Urinary bladder (tissue), 4 donors: Measurements from ENCODE around the gene PDLIM5. TPM values are rescaled to one million over a fixed set of nuclear protein-coding genes. Genes with fewer than 3 reads are reported as not detected.

ENCODE experiments used
- DNase-seq: peaks from one replicate; pipeline ENCODE4 v3.0.0-alpha.2; 2015; ENCODE audit errors: extremely low spot score
- H3K27ac ChIP-seq: one replicate; pipeline ENCODE4 v1.5.1; 2013; ENCODE audit warnings: low read depth, mild to moderate bottlenecking, moderate library complexity
- H3K36me3 ChIP-seq: one replicate; pipeline ENCODE4 v1.6.1; 2013; ENCODE audit warnings: mild to moderate bottlenecking, moderate library complexity; ENCODE audit not compliant: insufficient read depth
- H3K4me1 ChIP-seq: one replicate; pipeline ENCODE4 v1.6.1; 2013; ENCODE audit warnings: mild to moderate bottlenecking, moderate library complexity; ENCODE audit not compliant: insufficient read depth
- H3K4me3 ChIP-seq: one replicate; pipeline ENCODE4 v1.5.1; 2013; ENCODE audit warnings: low read depth, low read length
- WGBS: extraction: QIAGEN DNeasy Blood & Tissue Kit; methylation state at CpG from one replicate; pipeline ENCODE4 v1.1.7; 2013; 5-methylcytosine and 5-hydroxymethylcytosine counted together
- polyA plus RNA-seq: library from polyadenylated mRNA; stranded (reverse); fragments of 200-250 nt; gene quantifications from one replicate; pipeline ENCODE4 v1.2.3, GENCODE V29; 2013
- total RNA-seq: library from RNA; depleted of rRNA; stranded (reverse); fragments of >200 nt; gene quantifications from one replicate; pipeline ENCODE4 v1.2.3, GENCODE V29; 2014
- donor health status: healthy with polysubstance abuse.
- donor health status: healthy.

PDLIM5 gene
- total and polyA plus RNA-seq, 2 donors: 60.8 to 243 TPM

DNA sequence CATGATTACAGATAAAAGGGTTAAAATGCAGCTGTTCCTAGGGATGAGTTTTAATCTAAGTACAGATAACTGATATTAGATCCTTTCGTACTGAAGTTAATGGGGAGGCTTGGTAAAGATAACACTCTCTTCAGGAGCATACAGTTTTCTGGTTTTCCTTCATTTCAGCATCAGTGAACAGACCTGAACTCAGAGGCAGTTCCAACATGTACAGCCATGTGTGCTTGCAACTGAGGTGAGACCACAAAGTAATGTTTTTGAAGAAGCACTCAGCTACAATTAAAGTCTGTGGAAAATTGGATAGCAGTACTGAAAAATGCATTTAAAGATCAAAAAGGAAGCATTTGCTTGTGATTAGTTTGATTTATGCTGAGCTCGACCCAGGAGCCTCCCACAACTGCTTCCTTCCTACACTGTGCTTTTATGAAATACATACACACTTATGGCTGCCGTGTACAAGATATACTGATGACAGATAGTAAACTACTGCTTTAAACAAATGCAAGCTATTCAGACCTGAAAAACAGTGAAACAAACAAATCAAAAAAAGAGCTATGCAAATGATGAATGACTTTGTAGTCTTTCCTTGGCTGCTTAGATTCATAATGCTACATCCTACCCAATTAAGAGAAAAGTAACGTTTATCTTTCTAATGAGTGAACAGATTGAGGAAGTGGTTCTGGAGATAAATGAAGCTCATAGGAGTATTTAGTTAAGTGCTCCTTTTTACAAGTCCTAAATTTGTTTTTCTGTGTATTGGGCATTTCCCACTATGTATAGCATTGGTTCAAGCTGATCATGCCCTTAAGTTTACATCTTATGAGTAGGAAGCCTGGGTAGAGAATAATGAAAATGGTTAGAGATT lies 68.4 kb downstream of the PDLIM5 start:
- Histone ChIP-seq H3K36me3 (no peaks in the 10 kb centered on the region), H3K4me1 (peaks cover 1% of the 10 kb centered on the region), H3K27ac (no peak overlapping the region), H3K4me3 (no peak overlapping the region)
- 54% methylated on average over 4 of the region's 4 CpGs for WGBS
- DNase-seq: no peak

DNA sequence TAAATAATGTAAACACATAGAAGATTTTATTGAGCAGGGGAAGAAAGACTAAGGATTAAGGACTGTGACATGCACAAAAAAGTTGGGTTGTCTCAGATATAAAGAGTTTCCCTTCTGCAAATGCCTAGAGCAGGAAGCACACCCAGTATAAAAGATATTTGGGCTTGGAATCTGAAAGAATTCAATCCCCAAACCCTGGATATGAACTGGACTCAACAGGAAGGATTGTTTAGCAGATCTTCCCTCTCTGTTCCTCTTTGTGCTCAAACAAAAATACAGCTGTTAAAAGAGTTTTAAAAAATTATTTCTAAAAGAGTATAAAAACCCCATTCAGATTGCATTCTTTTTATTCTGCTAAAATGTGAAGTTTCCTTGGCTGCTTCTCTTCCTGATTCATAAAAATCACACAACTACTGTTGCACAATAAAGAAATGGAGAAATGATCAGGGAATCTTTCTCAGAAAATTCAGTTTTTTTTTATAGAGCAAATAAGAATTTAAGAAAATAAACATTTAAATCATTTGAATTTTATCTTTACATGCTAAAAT lies 71.4 kb downstream of the PDLIM5 start:
- Histone ChIP-seq H3K27ac (no peak overlapping the region), H3K4me1 (peaks cover 1% of the 10 kb centered on the region), H3K36me3 (no peaks in the 10 kb centered on the region), H3K4me3 (no peak overlapping the region)
- DNase-seq: no peak

DNA sequence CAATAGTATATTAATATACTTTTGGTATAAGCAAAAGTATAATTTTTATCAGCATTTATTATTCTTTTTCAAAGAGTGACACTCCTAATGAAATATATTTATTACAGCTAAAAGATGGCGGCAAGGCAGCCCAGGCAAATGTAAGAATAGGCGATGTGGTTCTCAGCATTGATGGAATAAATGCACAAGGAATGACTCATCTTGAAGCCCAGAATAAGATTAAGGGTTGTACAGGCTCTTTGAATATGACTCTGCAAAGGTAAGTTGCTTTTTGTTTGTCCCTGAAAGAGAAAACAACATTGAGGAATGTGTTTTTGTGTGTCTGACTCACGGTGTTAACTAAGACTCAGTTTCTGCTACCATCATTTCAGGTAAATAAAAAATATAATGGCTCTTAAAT lies 71.9 kb downstream of the PDLIM5 start:
- Histone ChIP-seq H3K4me1 (peaks cover 1% of the 10 kb centered on the region), H3K4me3 (no peak overlapping the region), H3K36me3 (no peaks in the 10 kb centered on the region), H3K27ac (no peak overlapping the region)
- WGBS: 97% methylated on average over 3 of the region's 3 CpGs
- no peak for DNase-seq

DNA sequence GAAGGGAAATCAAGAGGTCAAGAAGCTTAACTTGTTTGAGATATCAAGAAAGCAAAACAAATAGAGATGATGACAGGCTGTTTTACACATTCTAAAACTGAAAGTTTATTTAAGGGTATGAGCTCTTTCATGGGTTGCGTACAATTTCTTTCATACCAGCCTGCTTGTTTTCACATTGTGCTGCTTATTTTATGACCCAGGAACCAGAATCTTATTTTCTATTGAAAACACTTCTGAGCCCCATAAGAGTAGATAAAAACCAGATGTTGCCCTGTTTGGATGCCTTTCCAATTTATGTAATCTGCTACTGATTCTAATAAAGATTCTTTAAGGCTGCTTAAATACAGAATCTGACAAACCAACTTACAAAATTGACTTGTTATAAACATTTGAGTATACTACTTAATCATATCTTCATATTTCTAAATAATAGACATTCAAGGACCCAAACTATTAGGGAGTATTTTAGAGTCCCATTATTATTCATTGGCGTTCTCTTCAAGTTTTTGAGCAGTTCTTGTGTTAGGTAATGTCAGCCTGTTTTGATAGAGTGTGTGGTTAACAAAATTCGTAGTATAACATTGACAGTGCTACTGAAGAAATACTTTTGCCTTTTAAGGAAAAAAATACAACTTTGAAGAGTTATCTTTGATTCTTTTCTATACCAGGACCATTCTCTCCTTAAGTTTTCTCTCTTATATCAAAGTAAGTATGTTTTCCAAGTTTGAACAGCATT lies 74.4 kb downstream of the PDLIM5 start:
- Histone ChIP-seq H3K36me3 (no peaks in the 10 kb centered on the region), H3K4me3 (no peak overlapping the region), H3K4me1 (peaks cover 1% of the 10 kb centered on the region), H3K27ac (no peak overlapping the region)
- DNase-seq: no peak
- 30% methylated on average over 3 of the region's 3 CpGs for WGBS

- DNase-seq: no peak
- Histone ChIP-seq H3K4me3 (no peak overlapping the region), H3K36me3 (no peaks in the 10 kb centered on the region), H3K4me1 (no peaks in the 10 kb centered on the region), H3K27ac (no peak overlapping the region)
- WGBS: 84% methylated on average over 3 of the region's 3 CpGs
Measured at GRCh38 chr4:94527556-94528233, 76.0 kb downstream of the PDLIM5 start.

GRCh38 chr4:94528792-94529451 lies 77.2 kb downstream of the PDLIM5 start:
- no peaks in the 10 kb centered on the region for H3K36me3 ChIP-seq
- no peak for DNase-seq
- H3K4me3 ChIP-seq: no peak overlapping the region
- 96% methylated on average over 8 of the region's 8 CpGs for WGBS
- no peaks in the 10 kb centered on the region for H3K4me1 ChIP-seq
- no peak overlapping the region for H3K27ac ChIP-seq

GRCh38 chr4:94530073-94530472 lies 78.3 kb downstream of the PDLIM5 start:
- no peak for DNase-seq
- no peaks in the 10 kb centered on the region for H3K4me1 ChIP-seq
- no peak overlapping the region for H3K27ac ChIP-seq
- no peaks in the 10 kb centered on the region for H3K36me3 ChIP-seq
- H3K4me3 ChIP-seq: no peak overlapping the region

GRCh38 chr4:94531991-94532789 lies 80.4 kb downstream of the PDLIM5 start:
- Histone ChIP-seq H3K27ac (no peak overlapping the region), H3K36me3 (no peaks in the 10 kb centered on the region), H3K4me1 (no peaks in the 10 kb centered on the region), H3K4me3 (no peak overlapping the region)
- no peak for DNase-seq
- WGBS: 92% methylated on average over 9 of the region's 9 CpGs

DNA sequence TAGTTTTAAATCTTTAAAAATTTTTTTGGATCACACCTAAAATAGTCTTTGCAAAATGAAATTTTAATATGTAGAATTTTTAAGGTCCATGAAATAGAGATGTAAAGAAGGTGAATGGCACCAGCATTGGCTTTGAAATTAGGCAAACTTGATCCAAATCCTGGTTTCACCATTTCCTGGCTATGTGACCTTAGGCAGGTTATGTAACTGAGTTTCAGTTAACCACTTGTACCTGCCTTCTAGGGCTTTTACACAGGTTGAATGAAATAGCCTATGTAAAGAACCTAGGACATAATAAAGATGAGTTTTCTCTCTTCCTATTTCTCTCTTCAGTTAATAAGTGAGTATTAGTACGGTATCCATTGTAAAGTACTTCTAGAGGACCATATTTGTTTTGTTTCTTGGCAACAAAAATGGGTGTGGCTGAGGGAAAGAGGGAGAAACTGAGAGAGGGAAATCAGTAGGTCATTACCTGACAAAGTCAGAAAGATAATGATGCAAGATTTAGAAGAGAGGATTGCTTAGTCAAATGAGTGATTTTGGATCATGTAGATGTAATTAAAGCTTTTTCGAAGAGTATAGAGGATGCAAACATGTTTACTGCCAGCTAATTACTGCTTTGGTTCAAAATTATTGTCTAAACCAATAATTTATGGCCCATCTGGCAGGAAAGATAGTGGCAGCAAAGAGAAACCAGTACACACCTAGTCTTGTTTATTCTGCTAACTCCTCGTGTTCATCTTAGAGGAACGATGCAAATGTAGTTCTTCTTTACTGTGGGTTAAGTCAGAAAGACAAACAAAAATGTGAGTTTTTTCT lies 81.9 kb downstream of the PDLIM5 start:
- DNase-seq: no peak
- H3K36me3 ChIP-seq: no peaks in the 10 kb centered on the region
- H3K4me3 ChIP-seq: no peak overlapping the region
- no peak overlapping the region for H3K27ac ChIP-seq
- 52% methylated on average over 4 of the region's 4 CpGs for WGBS
- H3K4me1 ChIP-seq: no peaks in the 10 kb centered on the region

DNA sequence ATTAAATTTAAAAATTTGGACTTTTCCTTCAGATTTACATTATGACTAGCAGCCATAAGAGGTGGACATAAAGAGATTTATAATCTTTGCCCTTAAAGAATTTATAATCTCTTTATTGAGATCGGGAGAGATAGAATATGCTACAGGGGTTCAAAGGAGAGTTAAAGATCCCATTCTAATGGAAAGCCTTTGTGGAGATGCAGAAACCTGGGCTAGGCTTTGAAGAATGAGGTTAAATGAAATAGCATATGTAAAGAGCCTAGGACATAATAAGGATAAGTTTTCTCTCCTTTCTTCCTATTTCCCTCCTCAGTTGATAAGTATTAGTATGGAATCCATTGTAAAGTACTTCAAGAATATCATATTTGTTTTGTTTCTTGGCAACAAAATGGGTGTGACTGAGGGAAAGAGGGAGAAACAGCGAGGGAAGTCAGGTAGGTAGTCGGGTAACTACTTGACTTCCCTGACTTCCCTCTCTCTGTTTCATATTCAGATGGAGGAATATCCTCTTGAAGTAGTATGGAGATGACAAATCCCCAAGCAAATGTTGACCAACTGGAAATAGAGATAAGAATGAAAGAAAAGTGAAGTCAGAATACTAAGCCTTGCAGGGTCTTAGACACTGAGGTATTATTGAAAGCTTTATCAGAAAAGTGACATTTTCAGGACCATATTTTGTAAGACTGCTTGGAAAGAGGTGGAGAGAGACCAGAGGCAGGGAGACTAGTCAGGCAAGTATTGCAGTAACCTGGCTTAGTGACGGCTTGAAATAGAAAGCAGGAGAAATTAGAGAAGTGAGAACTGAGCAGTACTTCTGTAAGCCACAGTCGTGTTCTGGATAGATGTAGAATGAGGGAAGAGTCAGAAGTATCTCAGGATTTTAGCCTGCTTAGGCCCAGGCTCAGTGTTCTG lies 82.9 kb downstream of the PDLIM5 start:
- no peaks in the 10 kb centered on the region for H3K4me1 ChIP-seq
- no peak for DNase-seq
- no peak overlapping the region for H3K27ac ChIP-seq
- no peaks in the 10 kb centered on the region for H3K36me3 ChIP-seq
- 59% methylated on average over 5 of the region's 5 CpGs for WGBS
- no peak overlapping the region for H3K4me3 ChIP-seq

- Histone ChIP-seq H3K27ac (no peak overlapping the region), H3K4me3 (no peak overlapping the region), H3K4me1 (no peaks in the 10 kb centered on the region), H3K36me3 (no peaks in the 10 kb centered on the region)
- WGBS: 73% methylated on average over 3 of the region's 3 CpGs
- DNase-seq: no peak
Measured at GRCh38 chr4:94536049-94536448, 84.3 kb downstream of the PDLIM5 start.
